GM10266 (cell line): Measurements from ENCODE around the gene DLX2.
"Not testable (repeated sequence)": the region's sequence is repeated elsewhere in the genome, so short reads cannot be mapped to it uniquely, and the experiment has no call there.

Source experiments
- DNase-seq: peaks from one replicate; pipeline ENCODE4 v3.0.0; 2012; ENCODE audit errors: extremely low spot score
- CTCF ChIP-seq: IDR thresholded peaks from 2 replicates; pipeline ENCODE4 v1.5.1; 2012; ENCODE audit warnings: mild to moderate bottlenecking, low read depth; ENCODE audit not compliant: control insufficient read depth, insufficient read depth; ENCODE audit errors: missing control alignments

DLX2 gene

DNA sequence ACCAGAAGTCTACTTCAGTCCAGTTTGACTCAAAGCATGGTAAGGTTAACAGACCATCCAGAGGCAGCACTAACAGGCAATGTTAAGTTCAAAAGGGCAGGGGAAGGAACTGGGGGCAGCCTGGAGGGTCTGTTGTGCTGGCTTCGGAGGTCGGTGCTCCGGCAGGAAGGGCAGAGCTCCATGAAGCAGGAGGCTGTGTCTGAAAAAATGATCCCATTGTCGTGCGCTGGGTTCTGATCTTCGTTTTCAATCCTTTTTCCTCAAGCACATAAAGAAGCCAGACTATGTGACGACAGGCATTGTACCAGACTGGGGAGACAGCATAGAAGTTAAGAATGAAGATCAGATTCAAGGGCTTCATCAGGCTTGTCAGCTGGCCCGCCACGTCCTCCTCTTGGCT lies 39.3 kb downstream of the DLX2 start:
- DNase-seq: no peak
- no peak for TF ChIP-seq CTCF

DNA sequence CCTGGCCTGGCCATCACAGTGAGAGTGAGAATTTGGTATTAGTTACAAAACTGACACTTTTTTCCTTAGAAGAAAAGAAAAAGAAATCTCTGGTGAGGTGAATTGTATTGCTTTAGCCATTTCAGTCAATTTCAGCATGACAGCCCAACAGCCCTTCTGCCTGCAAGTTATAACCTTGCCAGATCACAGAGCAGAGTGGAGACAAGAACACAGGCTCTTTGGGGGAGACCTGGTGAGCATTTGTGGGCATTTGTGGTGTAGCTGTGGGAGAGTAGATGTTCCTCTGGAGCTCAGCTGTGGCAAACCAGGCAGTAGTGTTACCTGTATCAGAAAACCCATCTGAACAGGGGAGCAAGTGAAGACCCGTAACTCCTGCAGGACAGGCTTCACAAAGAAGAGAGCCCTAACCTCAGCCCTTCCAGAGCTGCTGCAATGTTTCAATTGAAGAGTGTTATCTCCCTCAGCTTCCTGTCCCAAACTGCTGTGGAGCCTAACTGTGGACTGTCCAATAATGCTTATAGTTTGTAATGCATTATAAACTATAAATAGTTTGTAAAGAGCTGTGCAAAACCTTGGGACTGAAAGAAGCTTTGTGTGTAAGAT lies 40.2 kb downstream of the DLX2 start:
- no peak for DNase-seq
- no peak for TF ChIP-seq CTCF

- DNase-seq: not testable (repeated sequence)
Measured at GRCh38 chr2:172060118-172060517, 42.6 kb downstream of the DLX2 start.

DNA sequence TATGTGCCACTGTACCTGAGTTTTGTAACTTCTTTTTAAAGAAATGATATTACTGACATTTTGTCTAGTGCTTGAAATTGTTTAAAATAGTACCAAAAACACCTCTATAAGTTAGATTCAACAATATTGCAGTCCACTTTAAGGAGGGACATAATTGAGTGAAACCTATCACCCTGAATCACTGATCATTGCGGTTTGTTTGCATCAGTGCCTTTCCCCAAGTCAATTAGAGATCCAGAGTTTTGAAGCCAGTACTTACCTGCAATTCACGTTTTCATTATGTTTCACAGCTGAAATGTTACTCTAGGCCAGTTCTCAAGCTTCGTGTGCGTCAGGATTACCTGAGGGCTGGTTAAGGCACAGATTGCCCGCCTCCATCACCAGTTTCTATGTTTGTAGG lies 44.0 kb downstream of the DLX2 start:
- no peak for TF ChIP-seq CTCF
- no peak for DNase-seq

DNA sequence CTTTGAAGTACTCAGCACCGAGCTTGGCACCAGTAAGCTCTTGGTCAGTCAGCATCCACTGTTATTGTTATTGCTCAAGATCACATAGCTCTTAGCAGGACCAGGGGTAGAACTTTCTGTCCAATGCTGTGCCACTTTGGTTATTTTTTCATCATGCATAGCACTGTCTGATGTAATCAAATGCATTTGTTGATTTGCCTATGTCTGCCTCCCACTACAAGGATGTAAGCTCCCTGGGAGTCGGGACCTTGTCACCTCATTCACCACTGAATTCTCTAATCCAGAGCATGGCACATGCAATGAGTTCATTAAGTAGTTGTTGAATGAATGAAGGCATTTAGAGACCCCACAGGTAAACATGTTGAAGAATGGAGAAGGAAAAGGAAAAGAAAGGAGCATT lies 46.4 kb downstream of the DLX2 start:
- no peak for DNase-seq
- TF ChIP-seq CTCF: no peak

DNA sequence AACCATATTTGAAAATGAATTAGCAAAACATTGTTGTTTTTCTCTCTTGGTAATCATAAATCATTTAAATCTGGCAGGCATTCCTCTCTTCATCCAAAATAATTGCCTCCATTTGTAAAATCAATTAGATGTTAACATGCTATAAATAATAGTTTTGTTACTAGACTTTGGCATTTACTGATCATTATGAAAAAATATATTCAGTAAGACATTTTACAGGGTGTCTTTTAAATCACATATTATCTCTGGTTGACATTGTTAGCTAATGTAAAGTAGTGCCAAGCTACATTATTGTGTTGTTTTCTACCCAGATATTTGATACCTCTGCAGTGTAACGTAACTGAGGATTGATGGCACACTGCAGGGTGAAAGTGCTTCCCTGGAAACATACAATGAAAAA lies 49.2 kb downstream of the DLX2 start:
- TF ChIP-seq CTCF: no peak
- DNase-seq: no peak

DNA sequence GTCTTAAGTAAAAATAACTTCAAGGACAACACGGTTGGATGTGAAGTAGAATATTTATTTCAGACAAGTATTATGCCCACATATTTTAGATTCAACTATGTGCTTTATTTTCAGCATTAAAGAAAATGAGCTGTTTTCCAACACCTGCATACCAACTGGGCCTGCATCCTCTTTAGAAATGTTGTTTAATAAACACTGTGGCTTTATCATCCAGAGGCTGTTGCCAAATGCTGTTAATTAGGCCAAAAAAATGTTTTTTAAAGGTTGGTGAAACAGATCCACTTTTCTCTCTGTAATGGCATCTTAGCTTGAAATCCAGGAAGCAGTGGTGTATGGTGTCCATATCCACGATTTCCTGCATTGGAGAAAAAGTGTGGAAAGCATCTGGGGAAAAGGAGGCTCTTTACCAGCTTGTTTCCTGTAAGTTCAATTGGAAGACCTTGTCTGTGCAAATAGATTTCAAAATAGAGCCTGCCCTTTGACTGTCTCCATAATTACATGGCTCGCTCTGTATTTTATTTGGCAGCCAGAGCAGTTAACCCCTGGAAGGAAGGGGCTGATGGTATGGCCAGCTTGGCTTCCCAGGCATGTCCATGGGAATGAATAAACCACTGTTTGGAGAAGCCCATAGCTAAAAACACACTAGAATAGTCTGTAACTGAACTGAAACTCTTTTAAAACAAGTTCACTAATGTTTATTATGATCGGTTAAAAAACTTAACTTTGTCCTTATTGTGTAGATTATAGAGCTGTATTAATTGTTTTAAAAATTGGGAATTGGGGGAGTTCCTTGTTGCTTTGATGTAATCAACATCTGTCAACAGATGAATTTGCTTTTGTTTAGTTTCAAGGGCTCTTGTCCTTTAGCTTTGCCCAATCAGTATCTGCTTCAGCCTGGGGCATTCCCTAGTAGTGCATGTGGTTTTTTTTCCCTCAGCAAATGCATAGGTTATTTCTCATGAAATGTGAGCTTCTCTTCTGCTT lies 50.4 kb downstream of the DLX2 start:
- TF ChIP-seq CTCF: no peak
- DNase-seq: peak; percentile 30
